PC-3 (cell line): Measurements from ENCODE around the gene POMT2. TPM values are rescaled to one million over a fixed set of nuclear protein-coding genes. Genes with fewer than 3 reads are reported as not detected.

Experiments
- ATAC-seq: fragments of 200-7000 bp; cut with Tn5 transposase; 2 replicates; pipeline ENCODE4 v1.9.1; 2020; ENCODE audit warnings: mild to moderate bottlenecking, moderate library complexity
- BruUV-seq: library from RNA; stranded (reverse); fragments of 400-500 nt; replicated peaks from 2 replicates; lab custom pipeline; 2021; lab: Mats Ljungman, UMichigan
- CTCF ChIA-PET: fragments of 300-600 bp; sonication (Branson Sonifier 250); formaldehyde crosslinking; loops from one replicate; lab custom pipeline; 2022; ENCODE audit warnings: antibody characterized with exemption; lab: Charles Lee
- POLR2A ChIA-PET: fragments of 300-600 bp; sonication (Branson Sonifier 250); formaldehyde crosslinking; loops from one replicate; lab custom pipeline; 2022; ENCODE audit warnings: antibody characterized with exemption; ENCODE audit not compliant: unreplicated experiment; lab: Charles Lee
- DNase-seq: peaks from one replicate; pipeline ENCODE4 v3.0.0-alpha.2; 2015
- H2AFZ ChIP-seq: fragments of 300-600 bp; sonication (generic); 2 replicates; pipeline ENCODE4 v1.6.0; 2016; ENCODE audit warnings: antibody characterized with exemption, low read length
- H3F3A ChIP-seq: fragments of 300-600 bp; sonication (generic); one replicate; pipeline ENCODE4 v1.6.0; 2017; ENCODE audit warnings: antibody characterized with exemption, low read length, control low read depth, mild to moderate bottlenecking; ENCODE audit not compliant: unreplicated experiment
- H3K27ac ChIP-seq: fragments of 300-600 bp; sonication (generic); 2 replicates; pipeline ENCODE4 v1.5.1; 2016; ENCODE audit warnings: mild to moderate bottlenecking, low read length
- H3K27me3 ChIP-seq: fragments of 300-600 bp; sonication (generic); 2 replicates; pipeline ENCODE4 v1.6.1; 2016; ENCODE audit warnings: low read length, mixed read lengths
- H3K36me3 ChIP-seq: fragments of 300-600 bp; sonication (generic); 2 replicates; pipeline ENCODE4 v1.6.1; 2016; ENCODE audit warnings: low read depth, mixed run types, low read length, mixed read lengths
- H3K4me1 ChIP-seq: fragments of 300-600 bp; sonication (generic); 2 replicates; pipeline ENCODE4 v1.5.1; 2016; ENCODE audit warnings: low read length; ENCODE audit not compliant: insufficient read depth
- H3K4me2 ChIP-seq: fragments of 300-600 bp; sonication (generic); 2 replicates; pipeline ENCODE4 v1.6.0; 2016; ENCODE audit warnings: low read length
- H3K4me3 ChIP-seq: fragments of 300-600 bp; sonication (generic); 2 replicates; pipeline ENCODE4 v1.5.1; 2016; ENCODE audit warnings: mild to moderate bottlenecking, low read length, mixed read lengths
- H3K79me2 ChIP-seq: fragments of 300-600 bp; sonication (generic); 2 replicates; pipeline ENCODE4 v1.6.1; 2017; ENCODE audit warnings: low read length, mixed read lengths
- H3K9ac ChIP-seq: fragments of 300-600 bp; sonication (generic); 2 replicates; pipeline ENCODE4 v1.6.0; 2016; ENCODE audit warnings: mild to moderate bottlenecking, low read length
- H3K9me2 ChIP-seq: fragments of 300-600 bp; sonication (generic); replicated peaks from 2 replicates; pipeline ENCODE4 v1.6.1; 2016; ENCODE audit warnings: mixed run types, low read length, mixed read lengths
- H3K9me3 ChIP-seq: fragments of 300-600 bp; sonication (generic); 2 replicates; pipeline ENCODE4 v1.6.1; 2016; ENCODE audit warnings: low read length, mixed read lengths
- H4K20me1 ChIP-seq: fragments of 300-600 bp; sonication (generic); 2 replicates; pipeline ENCODE4 v1.6.1; 2016; ENCODE audit warnings: low read length, mixed read lengths
- CTCF ChIP-seq: fragments of 300-600 bp; sonication (generic); conservative IDR thresholded peaks from 2 replicates; pipeline ENCODE4 v1.5.1; 2017; ENCODE audit warnings: antibody characterized with exemption, low read depth, mild to moderate bottlenecking, low read length
- EZH2 ChIP-seq: fragments of 300-600 bp; sonication (generic); IDR thresholded peaks from one replicate; pipeline ENCODE4 v1.6.1; 2017; ENCODE audit warnings: antibody characterized with exemption, mild to moderate bottlenecking, low read length; ENCODE audit not compliant: unreplicated experiment
- EZH2phosphoT487 ChIP-seq: fragments of 300-600 bp; sonication (generic); IDR thresholded peaks from 2 replicates; pipeline ENCODE4 v1.6.1; 2018; ENCODE audit warnings: mild to moderate bottlenecking, antibody characterized with exemption, low read length, borderline replicate concordance
- intact Hi-C: fragments of 100-400 bp; cut with micrococcal nuclease; formaldehyde crosslinking; loops from 2 replicates; pipeline ENCODE4 v1.9.0; 2023
- total RNA-seq: library from RNA; depleted of rRNA; stranded (reverse); fragments of >200 nt; gene quantifications from 2 replicates; pipeline ENCODE4 v1.2.3, GENCODE V29; 2014

The POMT2 gene
- total RNA-seq, 1 experiment from 2014 or later: 67.6 TPM

GRCh38 chr14:77335576-77335975 is 14.9 kb upstream of the POMT2 start:
- Histone ChIP-seq H3K4me3 (no peak overlapping the region), H4K20me1 (no peaks in the 10 kb centered on the region), H3K9ac (no peak overlapping the region), H3K9me2 (no peaks in the 10 kb centered on the region), H3K36me3 (no peaks in the 10 kb centered on the region; the same call in 1 of the 2 replicates), H3K4me1 (no peaks in the 10 kb centered on the region), H3F3A (no peaks in the 10 kb centered on the region), H3K27me3 (no peaks in the 10 kb centered on the region), H3K79me2 (no peaks in the 10 kb centered on the region), H3K27ac (no peak overlapping the region), H3K9me3 (no peaks in the 10 kb centered on the region), H3K4me2 (no peak overlapping the region), H2AFZ (no peak overlapping the region)
- ATAC-seq (no peak), DNase-seq (no peak)
- POLR2A ChIA-PET: no interaction called here
- CTCF ChIA-PET: no interaction called here
- no peak for TF ChIP-seq EZH2
- no peak for TF ChIP-seq EZH2phosphoT487
- no peak for TF ChIP-seq CTCF
- intact Hi-C loops: no loop called here
- no TSS peak for BruUV-seq

GRCh38 chr14:77329872-77330271 is 9.2 kb upstream of the POMT2 start:
- TF ChIP-seq CTCF (no peak), EZH2phosphoT487 (no peak), EZH2 (no peak)
- DNase-seq (no peak), ATAC-seq (no peak)
- Histone ChIP-seq H2AFZ (no peak overlapping the region), H3K9me3 (no peaks in the 10 kb centered on the region), H3F3A (no peaks in the 10 kb centered on the region), H3K4me3 (no peak overlapping the region), H3K4me2 (no peak overlapping the region), H3K4me1 (no peaks in the 10 kb centered on the region), H4K20me1 (no peaks in the 10 kb centered on the region), H3K9me2 (no peaks in the 10 kb centered on the region), H3K36me3 (no peaks in the 10 kb centered on the region), H3K27me3 (no peaks in the 10 kb centered on the region), H3K79me2 (no peaks in the 10 kb centered on the region), H3K9ac (no peak overlapping the region), H3K27ac (no peak overlapping the region)
- intact Hi-C loops: no loop called here
- BruUV-seq: no TSS peak
- ChIA-PET CTCF (interaction anchor here (0.6 kb wide), 1 partner anchor 178 kb away, joined by 5 read pairs; no protein-coding TSS in a partner anchor), POLR2A (no interaction called here)

- Histone ChIP-seq H3K4me3 (no peak overlapping the region), H3F3A (no peaks in the 10 kb centered on the region), H3K9me3 (no peaks in the 10 kb centered on the region), H3K4me2 (no peak overlapping the region), H3K9me2 (no peaks in the 10 kb centered on the region), H3K27me3 (no peaks in the 10 kb centered on the region), H3K27ac (no peak overlapping the region), H4K20me1 (no peaks in the 10 kb centered on the region), H3K4me1 (peaks cover 4% of the 10 kb centered on the region), H3K36me3 (no peaks in the 10 kb centered on the region), H3K79me2 (0 out of 2 replicates have a peak, but pooled peaks cover 5% of the 10 kb centered on the region), H3K9ac (no peak overlapping the region), H2AFZ (no peak overlapping the region)
- ChIA-PET CTCF (no interaction called here), POLR2A (no interaction called here)
- TF ChIP-seq EZH2 (no peak), CTCF (no peak)
- intact Hi-C loops: no loop called here
- DNase-seq: no peak
- ATAC-seq: no peak
- no TSS peak for BruUV-seq
Observed at GRCh38 chr14:77327111-77327510, 6.4 kb upstream of the POMT2 start.
